Hepatocyte (in vitro differentiated cells): ENCODE data around the gene ZFP91.

Experiments
- EZH2 ChIP-seq: fragments of 200-600 bp; sonication (generic); IDR thresholded peaks from 2 replicates; pipeline ENCODE4 v1.6.1; 2016; ENCODE audit warnings: antibody characterized with exemption, mild to moderate bottlenecking, borderline replicate concordance
- EZH2phosphoT487 ChIP-seq: fragments of 200-600 bp; sonication (generic); IDR thresholded peaks from one replicate; pipeline ENCODE4 v1.6.1; 2018; ENCODE audit warnings: antibody characterized with exemption, mild to moderate bottlenecking, low read depth, moderate library complexity; ENCODE audit not compliant: unreplicated experiment, severe bottlenecking
- TF ChIP-seq, protein P1 (sequence below): fragments of 200-600 bp; sonication (generic); IDR thresholded peaks from 2 replicates; pipeline ENCODE4 v1.5.1; 2016; ENCODE audit warnings: antibody characterized with exemption, mild to moderate bottlenecking; ENCODE audit not compliant: poor library complexity

DNA sequence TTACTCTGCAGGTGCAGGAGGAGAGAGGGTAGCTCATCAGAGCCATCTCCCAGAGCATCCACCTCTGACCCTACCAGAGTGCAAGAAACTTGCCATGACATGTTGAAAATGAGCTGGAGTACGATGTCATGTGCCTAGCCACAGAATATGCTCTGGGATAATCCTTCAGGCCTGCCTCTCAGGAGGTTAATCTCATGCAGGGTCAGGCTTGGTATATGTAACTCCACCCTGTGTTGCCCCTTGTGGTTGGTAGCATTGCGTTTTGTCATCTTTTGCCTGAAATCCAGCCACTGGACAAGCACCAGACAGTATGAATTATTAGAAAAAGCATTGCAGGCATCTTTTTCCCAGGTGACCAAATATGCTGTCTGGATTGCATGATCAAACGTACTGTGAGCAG, 79.8 kb downstream of the ZFP91 start:
- TF ChIP-seq, protein P1, sequence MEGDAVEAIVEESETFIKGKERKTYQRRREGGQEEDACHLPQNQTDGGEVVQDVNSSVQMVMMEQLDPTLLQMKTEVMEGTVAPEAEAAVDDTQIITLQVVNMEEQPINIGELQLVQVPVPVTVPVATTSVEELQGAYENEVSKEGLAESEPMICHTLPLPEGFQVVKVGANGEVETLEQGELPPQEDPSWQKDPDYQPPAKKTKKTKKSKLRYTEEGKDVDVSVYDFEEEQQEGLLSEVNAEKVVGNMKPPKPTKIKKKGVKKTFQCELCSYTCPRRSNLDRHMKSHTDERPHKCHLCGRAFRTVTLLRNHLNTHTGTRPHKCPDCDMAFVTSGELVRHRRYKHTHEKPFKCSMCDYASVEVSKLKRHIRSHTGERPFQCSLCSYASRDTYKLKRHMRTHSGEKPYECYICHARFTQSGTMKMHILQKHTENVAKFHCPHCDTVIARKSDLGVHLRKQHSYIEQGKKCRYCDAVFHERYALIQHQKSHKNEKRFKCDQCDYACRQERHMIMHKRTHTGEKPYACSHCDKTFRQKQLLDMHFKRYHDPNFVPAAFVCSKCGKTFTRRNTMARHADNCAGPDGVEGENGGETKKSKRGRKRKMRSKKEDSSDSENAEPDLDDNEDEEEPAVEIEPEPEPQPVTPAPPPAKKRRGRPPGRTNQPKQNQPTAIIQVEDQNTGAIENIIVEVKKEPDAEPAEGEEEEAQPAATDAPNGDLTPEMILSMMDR = no peak
- TF ChIP-seq EZH2 (no peak), EZH2phosphoT487 (no peak)
